Stimulated activated CD8-positive, alpha-beta memory T cell treated with anti-CD3 and anti-CD28 coated beads, Interleukin-4, amount 100 ng/mL, for 48 hours (primary cell): ENCODE measurements around the gene NEK8.

Source experiments
- DNase-seq: peaks from one replicate; pipeline ENCODE4 v3.0.0-alpha.2; 2020

The NEK8 gene

DNA sequence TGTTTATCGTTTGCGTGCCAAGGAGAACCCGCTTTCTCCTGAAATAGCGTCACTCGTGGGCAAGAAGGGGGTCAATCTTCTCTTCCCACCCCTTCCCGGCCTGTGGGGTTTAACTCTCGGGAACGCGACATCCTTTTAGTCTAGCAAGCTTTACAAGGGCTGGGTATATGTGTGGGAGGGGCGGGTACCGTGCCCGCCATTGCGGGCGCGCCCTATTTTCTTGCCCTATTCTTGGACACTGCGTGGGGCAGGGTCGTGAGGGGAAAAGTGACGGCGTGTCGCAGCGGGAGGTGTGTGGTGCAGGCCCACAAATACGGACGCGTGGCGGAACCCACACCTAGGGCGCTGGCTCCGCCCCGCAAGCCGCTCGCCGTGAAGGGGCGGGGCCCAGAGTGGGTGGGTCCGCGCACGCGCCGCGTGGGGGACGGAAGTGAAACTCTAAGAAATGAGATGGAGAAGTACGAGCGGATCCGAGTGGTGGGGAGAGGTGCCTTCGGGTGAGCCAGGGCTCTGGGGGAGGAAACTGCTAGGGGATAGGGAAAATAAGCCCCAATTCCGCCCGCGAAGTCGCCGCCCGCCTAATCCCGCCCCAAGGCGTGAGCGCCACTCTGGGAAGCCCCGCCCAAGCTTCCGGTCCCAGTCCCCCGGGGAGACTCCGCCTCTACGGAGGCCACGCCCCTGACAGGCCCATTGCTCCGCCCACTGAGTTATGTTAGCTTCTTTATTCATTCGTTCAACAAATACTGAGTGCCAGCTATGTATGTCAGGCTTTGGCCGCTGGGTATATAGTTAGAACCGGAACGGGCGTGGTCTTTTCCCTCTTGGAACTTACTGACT, at the start of gene NEK8:
TSS of gene NEK8 (plus strand) at position 425 of the 837 bp plus-strand sequence. CDS start at position 451, 26 bp downstream.
- peak; percentile 100 for DNase-seq

DNA sequence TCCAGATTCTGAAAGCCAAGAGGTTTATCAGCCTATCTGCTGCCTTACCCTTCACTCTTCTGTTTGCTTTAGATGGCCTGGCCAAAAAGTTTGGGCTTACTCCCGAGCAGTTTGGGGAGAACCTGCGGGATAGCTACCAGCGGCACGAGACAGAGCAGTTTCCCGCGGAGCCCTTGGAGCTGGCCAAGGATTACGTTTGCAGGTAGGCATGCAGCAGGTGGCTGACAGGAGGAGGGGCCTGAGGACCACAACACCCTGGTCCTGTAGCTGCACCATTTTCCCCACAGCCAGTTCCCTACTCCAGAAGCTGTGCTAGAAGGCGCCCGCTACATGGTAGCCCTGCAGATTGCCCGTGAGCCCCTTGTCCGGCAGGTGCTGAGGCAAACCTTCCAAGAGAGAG, 45.9 kb upstream of the NEK8 start:
- no peak for DNase-seq

DNA sequence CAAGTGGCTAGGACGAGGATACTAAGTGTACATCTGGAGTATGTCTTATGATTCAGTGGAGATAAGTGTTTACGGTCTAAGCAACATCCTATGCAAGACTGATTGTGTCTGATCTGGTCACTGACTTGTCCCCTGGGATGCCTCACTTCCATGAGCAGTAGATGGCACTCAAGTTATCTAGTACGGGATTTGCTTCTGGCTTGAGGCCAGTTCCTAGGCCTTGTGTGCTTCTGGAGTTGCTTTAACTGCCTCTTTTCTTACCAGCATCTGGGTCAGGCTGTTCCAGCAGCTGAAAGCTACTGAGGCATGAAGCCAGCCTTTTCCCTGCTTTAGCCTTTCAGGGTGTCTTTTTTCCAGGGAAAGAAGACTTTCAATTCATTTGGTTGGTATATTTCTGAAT, 43.6 kb upstream of the NEK8 start:
- DNase-seq = no peak

DNA sequence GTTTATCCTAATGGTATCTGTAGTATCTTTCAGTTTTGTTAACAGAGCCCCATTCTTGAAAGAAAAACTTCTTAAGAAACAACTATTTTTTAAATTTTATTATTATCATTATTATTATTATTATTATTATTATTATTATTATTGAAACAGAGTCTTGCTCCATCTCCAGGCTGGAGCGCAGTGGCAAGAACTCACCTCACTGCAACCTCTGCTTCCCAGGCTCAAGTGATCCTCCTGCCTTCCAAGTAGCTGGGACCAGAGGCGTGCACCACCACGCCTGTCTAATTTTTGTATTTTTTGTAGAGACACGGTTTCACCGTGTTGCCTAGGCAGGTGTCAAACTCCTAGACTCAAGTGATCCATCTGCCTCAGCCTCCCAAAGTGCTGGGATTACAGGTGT, 43.2 kb upstream of the NEK8 start:
- no peak for DNase-seq

DNA sequence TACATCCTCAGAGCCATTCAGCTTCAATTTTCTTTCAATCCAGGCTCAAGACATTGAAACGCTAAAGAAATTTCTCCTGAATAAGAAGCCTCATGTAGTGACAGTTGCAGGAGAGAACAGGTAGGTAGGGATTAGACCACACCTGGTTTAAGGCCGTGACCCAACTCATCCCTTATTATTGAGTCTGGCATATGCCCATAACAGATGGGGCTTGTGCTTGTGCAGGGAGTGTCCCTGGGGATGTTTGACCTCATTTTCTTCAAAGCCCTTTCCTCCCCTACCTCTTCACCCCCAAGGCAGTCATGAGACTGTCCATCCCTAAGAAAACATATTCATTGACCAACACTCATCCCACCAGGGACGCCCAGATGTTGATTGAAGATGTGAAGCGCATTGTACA, 42.3 kb upstream of the NEK8 start:
- DNase-seq = no peak

DNA sequence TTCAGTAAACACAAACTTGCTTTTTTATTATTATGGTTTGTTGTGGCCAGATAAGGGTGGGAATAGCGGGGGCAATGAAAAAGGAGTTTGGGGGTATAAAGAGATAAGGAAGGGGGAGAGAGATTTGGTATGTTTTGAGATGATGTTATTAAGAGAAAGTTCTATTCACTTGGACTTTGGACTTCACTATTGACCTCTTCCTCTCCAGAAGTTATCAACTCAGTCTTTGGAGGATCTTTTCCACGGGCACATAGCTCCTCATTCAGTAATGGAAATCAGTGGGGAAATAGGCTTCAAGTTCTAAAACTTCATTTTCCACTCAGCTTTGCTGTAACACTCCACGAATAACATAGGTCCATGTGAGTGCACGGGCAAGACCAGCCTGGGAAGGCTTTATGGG, 40.1 kb upstream of the NEK8 start:
- DNase-seq = no peak

DNA sequence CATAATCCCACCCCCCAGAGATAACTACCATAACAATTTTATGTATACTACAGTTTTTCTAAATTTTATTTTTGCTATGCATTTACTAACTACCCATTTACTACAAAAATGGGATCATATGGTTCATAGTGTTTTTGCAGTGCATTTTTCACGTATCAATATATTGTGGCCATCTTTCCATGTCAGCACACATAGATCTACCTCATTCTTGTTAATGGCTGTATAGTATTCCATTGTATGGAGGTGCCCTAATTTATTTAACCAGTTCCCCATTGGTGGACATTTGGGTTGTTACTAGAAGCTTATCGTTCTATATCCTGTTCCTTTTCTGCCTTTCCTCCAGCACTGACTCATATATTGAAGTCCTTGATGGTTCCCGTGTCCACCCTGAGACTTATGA, 39.6 kb upstream of the NEK8 start:
- DNase-seq = no peak

DNA sequence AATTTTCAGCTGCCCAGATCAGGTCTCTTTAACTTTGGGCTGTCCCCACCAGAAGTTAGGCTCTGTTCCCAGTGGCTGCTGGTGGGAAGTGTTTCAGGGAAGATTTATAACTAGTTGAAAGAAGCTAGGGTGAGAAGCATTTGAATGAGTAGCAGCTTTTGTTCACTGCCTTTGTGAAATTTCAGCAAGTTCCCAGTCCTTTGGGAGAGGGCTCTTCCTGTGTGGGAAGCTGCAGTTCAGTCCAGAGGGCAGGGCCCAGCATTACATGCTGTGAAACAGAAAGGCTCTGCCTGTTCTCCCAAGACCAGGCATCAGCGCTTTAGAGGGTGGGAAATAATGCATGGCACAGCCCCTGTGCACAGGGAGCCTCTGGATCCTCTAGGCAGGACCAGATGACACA, 34.7 kb upstream of the NEK8 start:
- no peak for DNase-seq

DNA sequence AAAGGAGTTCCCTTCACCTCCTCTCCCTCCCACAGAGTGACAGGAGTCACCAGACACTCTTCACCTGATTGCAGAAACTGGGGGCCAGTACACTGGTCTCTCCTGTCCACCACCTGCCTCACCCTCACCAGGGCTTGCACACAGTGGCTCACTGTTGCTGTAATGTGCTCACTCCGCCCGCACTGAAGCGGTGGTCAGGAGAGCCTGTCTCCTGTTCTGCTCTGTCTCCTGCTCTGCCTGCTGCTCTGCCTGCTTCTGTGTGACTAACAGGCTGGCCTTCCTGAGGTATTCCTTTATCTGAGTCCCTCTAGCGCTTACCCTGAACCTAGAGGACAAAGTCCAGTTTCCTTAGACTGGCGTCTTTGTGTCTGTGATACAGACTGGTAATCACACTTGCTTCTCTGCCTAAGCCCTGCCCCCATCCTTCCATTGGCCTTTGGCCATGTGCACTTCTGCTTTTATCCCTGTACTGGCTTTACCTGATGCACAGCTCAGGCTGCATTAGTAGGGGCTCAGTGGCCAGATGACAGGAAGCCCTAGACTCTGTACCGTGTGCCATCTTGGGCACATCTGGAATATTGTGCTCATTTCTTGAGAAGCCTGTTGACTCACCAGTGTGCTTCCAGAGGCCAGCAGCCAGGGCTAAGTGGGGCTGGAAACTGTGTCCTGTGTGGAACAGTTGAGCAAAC, 30.2 kb upstream of the NEK8 start:
- no peak for DNase-seq

DNA sequence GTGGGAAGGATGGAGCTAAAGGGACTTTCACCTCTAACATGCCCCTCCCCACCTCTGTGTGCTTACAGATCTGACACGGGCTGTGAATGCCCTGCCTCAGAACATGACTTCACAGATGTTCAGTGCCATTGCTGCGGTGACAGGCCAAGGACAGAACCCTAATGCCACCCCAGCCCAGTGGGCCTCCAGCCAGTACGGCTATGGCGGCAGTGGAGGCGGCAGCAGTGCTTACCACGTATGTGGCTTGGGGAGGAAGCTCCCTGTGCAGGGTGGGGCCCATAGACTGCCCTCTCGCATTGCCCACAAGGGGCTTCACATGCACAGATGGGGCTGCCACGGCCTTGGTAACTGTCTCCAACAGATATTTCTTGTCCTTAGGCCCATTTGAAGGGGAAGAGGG, 28.3 kb upstream of the NEK8 start:
- no peak for DNase-seq

DNA sequence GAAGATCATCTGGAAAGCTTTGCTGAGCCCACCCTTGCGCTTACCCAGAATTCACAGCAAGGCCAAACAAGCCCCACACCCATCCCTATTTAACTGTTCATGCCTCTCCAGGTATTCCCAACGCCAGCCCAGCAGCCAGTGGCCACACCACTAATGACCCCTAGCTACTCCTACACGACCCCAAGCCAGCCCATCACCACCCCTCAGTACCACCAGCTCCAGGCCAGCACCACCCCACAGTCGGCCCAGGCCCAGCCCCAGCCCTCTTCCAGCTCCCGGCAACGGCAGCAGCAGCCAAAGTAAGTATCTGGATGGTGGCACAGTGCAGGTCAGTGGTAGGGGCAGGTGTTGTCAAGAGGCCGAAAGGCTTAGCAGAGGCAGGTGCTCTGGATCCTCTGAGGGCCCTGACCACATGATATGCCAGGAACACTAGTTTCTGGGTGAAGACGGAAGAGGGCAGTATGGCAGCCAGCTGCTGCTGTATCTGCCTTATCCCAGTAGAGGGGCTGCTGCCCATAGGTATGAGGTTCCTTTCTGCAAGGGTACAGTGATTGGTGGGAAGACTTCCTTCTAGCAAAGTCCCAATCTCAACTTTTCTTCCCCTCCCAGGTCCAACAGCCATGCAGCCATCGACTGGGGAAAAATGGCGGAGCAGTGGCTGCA, 27.6 kb upstream of the NEK8 start:
- DNase-seq = no peak

DNA sequence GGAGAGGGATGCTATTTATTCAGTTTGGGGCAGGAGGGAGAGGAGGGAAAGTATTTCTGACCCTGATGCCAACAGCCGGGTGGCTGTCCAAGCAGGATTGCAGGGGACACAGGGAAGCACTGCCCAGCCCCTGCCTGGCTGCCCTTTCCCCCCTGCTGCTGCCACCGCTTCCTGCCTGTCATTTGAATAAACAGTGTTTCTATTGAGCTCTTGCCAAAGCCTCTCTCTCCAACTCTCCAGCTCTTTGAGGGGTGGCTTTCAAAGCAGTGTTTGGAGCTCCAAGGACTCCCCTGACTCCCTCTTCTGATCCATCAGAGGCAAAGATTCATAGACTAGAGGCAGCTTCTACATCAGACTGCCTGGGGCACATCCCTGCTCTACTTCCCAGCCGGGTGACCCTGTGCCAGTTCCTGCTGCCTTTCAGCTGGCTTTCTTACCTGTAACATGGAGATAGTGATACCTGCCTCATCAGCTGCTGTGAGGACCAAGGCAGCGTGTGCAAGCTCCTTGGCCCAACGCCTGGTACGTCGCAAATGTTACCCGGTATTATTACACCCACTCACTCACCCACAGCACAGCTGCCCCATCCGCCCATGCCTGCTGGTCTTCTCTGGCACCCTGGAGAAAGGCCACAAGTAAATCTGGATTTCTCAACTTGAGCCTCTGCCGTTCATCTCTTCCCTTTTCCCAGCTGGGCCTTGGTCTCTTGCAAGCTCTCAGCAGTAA, 26.4 kb upstream of the NEK8 start:
- DNase-seq = no peak

DNA sequence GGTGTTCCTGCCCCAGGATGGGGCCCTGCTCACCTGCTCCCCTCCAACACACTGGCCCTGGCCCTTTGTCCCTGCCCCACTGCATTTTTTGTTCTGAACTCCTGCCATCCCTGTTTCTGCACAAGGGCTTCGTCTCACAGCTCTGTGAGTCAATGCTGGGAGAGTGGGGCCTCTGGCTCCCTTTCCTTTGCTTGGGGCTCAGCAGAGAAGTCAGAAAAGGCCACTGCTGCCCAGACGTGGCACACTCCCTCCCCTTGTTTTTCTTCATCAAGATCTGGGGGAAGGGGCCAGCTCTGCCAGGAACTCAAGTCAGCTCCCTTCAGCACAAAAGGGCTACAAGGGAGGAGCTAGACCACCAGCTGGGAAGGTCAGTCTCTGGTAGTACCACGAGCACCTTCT, 25.8 kb upstream of the NEK8 start:
- no peak for DNase-seq

DNA sequence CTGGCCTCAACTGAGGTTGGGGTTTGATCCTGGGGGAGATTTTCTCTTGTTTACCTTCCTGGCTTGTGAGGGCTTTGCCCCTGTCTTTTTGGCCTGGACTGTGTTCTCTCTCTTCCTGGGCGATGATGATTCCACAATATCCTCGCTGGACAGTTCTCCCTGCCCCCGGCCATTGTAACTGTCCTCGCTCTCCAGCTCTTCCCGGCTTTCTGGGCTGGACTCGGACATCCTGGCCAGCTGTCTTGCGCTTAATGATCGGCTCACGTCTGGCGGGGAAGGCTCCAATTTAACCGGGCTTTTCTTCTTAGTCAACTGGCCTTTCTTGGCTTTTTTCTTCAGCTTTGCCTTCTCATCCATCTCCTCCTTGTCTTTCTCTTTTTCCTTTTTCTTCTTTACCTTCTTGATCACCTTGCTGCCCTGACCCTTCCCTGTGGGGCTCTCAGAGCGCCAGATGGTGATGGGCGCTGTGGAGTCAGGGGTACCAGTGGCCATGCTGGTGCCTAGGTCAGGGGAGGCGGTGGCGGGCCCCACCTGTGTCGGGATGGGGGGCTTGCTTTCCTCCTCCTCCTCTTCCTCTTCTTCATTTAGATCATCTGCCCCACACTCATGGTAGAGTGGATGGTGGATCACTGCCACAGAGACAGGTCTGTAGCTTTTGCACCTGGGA, 24.9 kb upstream of the NEK8 start:
- DNase-seq = no peak

DNA sequence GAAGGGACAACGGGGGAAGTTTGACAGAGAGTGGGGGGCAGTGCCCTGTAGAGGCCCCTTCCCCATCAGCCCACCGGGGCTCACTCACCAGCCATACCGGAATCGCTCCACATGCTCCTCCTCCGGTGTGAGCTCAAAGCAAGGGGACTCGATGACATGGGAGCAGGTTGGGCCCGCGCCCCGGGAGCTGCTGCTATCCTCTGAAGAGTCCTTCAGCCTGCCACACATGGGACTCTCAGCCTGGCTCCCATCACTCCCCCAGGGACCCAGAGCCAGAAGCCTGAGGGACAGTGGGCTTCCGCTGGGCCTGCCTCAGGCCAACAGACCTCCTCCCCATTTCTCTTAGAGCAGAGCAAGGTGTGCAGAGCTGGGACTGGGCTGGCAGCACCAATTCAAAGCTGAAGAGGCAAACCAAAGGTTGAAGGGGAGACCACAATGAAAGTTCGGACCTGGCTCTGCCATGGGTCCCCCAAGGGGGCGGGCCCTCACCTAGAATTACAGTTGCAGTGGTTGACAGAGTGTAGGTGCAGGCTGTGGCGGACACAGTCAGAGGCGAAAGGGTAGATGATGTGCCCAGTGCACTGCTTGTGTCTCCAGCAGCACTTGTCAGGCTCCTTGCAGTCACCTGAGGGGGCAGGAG, 24.2 kb upstream of the NEK8 start:
- no peak for DNase-seq

DNA sequence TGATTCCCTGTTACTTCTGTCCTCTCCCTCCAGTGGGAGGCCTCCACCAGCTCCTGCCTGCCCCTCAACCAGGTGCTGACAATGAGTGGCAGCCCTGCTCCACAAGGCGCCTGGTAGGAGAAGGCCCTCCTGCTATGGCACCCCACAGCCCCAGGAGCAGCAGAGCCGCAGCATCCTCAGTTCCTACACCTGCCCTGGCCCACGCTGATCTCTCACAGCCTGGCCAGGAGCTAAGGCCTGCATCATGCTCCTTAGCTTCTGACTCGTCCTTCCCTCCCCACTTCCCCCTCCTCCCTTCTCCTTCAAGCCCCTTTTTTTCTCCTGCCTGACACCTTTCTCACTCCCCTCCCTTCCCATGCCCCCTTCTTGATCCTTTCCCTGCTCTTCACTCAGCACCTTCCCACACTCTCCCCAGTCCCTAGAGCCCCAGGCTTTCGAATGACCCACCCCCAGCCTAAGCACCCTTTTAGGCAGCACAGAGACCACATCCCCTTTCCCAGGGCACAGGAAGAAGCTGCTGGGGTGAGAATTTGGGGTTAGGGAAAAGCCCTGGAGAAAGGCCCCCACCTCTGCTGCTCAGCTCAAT, 23.4 kb upstream of the NEK8 start:
- DNase-seq = no peak

DNA sequence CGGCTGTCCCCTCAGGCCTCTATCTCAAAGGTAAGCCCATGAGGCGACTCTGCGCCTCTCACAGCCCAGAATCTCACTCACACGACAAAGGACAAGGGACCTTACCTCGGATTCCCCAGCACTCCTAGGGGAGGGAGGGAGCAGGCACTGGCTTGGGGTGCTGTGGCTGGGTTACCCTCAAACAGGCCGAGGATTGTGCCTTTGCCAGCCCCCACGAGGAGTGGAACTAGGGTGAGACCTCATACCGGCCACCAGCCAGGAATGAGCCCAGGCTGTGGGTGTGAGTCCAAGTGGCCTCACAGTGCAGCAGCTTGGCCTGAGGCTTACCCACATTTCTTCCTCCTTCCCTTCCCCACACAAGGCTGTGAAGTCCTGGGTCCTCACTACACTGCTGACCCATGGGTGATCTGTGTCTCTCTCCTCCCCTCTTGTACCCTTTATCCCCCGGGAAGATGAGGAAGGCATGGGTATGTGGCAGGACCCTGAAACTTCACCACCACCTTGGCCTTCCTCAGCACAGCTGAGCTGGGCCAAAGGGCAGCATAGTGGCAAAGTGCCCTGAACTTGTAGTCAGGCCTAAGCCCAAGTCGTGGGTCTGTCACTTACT, 22.8 kb upstream of the NEK8 start:
- no peak for DNase-seq

DNA sequence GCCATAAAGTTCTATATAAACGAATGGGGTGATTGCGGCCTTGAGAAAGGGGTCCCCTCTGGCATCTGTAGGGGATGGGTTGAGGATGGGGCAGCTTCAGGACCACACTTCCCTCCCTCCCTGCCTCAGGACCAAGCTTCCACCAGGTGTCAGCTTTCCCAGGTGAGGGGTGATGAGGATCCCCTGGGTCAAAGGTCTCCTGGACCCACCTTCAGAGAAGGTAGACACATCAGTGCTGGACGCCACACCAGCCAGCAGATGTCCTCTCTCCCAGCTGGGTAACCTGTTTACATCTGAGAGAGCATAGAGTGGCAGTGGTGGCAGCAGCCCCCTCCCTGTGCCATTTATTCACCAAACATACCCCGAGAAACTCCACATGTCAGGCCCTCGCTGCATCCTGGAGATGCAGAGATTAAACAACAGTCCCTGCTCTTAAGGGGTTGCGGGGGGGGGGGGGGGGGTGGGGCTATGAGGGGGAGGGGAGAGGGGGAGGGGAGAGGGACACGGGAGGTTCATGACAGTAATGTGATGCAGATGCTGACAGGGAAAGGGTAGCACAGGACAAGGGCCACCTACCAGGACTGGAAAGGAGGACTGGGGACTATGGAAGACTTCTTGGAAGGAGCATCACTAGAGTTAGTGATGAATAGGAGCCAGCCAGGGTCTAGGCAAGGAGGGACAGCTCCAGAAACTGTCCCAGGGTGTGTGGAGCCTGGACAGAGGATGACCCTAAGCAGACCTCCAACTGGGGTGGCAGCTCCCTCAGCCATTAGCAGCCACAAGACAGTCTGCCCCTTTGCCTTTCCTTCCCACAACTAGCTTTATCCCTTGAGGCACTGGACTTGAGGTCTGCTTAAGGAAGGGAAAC, 21.9 kb upstream of the NEK8 start:
- no peak for DNase-seq

DNA sequence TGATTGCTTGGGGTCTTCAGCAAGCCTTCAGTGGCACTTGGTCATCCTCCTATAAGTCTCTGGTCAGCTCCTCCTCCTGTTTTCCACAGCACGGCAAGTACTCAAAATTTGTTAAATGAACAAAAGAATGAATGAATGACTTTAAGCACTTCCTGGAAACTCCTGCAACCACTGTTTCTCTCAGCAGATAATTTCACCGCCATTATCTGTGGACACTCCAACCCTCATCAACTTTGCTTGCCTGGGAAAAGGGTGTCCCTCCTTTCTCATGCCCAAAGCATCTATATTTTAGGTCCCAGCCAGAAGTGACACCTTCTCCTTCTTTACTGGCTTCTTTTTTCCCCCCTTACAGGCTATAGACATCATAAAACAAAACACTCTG, 21.3 kb upstream of the NEK8 start:
- no peak for DNase-seq
